Karpas-422 (cell line): ENCODE measurements around the gene OR10P1. TPM values are rescaled to one million over a fixed set of nuclear protein-coding genes. Genes with fewer than 3 reads are reported as not detected.

ENCODE experiments used
- DNase-seq: peaks from one replicate; pipeline ENCODE4 v3.0.0-alpha.2; 2015
- H2AFZ ChIP-seq: fragments of 200-600 bp; sonication (generic); 2 replicates; pipeline ENCODE4 v1.6.1; 2014; ENCODE audit warnings: antibody characterized with exemption, low read length, mixed read lengths
- H3K27ac ChIP-seq: fragments of 200-600 bp; sonication (generic); 2 replicates; pipeline ENCODE4 v1.5.1; 2014; ENCODE audit warnings: mild to moderate bottlenecking, low read length, moderate library complexity
- H3K27me3 ChIP-seq: fragments of 200-600 bp; sonication (generic); 2 replicates; pipeline ENCODE4 v1.6.1; 2014; ENCODE audit warnings: low read length, mixed read lengths
- H3K36me3 ChIP-seq: fragments of 200-600 bp; sonication (generic); 2 replicates; pipeline ENCODE4 v1.6.1; 2014; ENCODE audit warnings: low read length, mixed read lengths; ENCODE audit not compliant: insufficient read depth
- H3K4me1 ChIP-seq: fragments of 200-600 bp; sonication (generic); 2 replicates; pipeline ENCODE4 v1.6.1; 2014; ENCODE audit warnings: mild to moderate bottlenecking, low read length, mixed read lengths
- H3K4me2 ChIP-seq: fragments of 200-600 bp; sonication (generic); 2 replicates; pipeline ENCODE4 v1.6.1; 2014; ENCODE audit warnings: low read length, low read depth, mild to moderate bottlenecking; ENCODE audit not compliant: poor library complexity, severe bottlenecking
- H3K4me3 ChIP-seq: fragments of 200-600 bp; sonication (generic); 2 replicates; pipeline ENCODE4 v1.5.1; 2014; ENCODE audit warnings: mild to moderate bottlenecking, antibody characterized with exemption, low read length, mixed read lengths
- H3K79me2 ChIP-seq: fragments of 200-600 bp; sonication (generic); 2 replicates; pipeline ENCODE4 v1.6.1; 2014; ENCODE audit warnings: mild to moderate bottlenecking, low read length, mixed read lengths
- H3K9ac ChIP-seq: fragments of 200-600 bp; sonication (generic); 2 replicates; pipeline ENCODE4 v1.6.0; 2014; ENCODE audit warnings: low read length
- H3K9me2 ChIP-seq: fragments of 200-600 bp; sonication (generic), shearing (Covaris generic); replicated peaks from 2 replicates; pipeline ENCODE4 v1.6.0; 2014; ENCODE audit warnings: mild to moderate bottlenecking, low read length, moderate library complexity; ENCODE audit not compliant: insufficient read depth
- H3K9me3 ChIP-seq: fragments of 300-700, 200-600 bp; sonication (generic); 2 replicates; pipeline ENCODE4 v1.6.1; 2014; ENCODE audit warnings: low read length, mixed read lengths
- H4K20me1 ChIP-seq: fragments of 200-600 bp; sonication (generic); 2 replicates; pipeline ENCODE4 v1.6.1; 2014; ENCODE audit warnings: mild to moderate bottlenecking, antibody characterized with exemption, low read length, low read depth; ENCODE audit not compliant: insufficient read depth
- total RNA-seq: library from RNA; depleted of rRNA; stranded (reverse); fragments of >200 nt; shearing (Covaris generic); gene quantifications from 2 replicates; pipeline ENCODE4 v1.2.3, GENCODE V29; 2014; ENCODE audit warnings: low replicate concordance

The OR10P1 gene
- total RNA-seq, 1 experiment from 2014 or later = not detected

DNA sequence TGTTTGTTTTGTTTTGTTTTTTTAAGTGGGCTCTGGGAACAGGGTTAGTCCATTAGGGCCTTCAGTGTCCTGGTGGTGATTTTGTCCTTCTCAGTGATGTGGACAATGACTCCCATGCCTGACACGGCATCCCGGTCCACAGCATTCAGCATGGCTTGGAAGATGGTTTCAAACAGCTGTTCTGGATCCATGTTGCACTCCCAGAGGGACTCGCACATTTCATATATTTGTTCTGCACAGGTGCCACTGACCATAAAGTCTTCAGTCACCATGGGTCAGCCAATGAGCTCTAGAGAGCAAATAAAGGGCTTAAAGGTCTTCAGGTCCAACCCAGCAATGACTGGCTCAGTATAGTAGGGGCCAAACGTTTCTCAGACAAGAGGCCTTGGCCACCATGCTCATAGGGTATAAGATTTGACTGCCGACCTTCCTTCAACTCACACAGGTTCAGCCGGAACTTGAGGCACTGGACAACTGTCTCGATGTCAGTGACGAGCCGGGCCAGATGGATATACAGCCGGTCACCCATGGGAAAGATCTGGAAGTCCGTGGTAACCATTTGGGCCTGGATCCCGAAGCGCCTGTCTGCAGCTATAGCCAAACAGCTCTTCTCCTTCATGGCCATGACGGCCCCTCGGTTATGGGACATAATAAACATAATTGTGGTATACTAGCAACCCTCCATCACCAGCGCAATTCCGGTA, 18.0 kb downstream of the OR10P1 start:
- Histone ChIP-seq H2AFZ (no peak overlapping the region), H3K79me2 (no peaks in the 10 kb centered on the region), H3K9me3 (no peaks in the 10 kb centered on the region), H3K4me3 (no peak overlapping the region), H3K27ac (no peak overlapping the region), H3K9me2 (no peaks in the 10 kb centered on the region), H3K9ac (no peak overlapping the region), H3K4me2 (no peak overlapping the region), H3K36me3 (no peaks in the 10 kb centered on the region), H3K27me3 (no peaks in the 10 kb centered on the region), H4K20me1 (no peaks in the 10 kb centered on the region), H3K4me1 (no peaks in the 10 kb centered on the region)
- DNase-seq = no peak

DNA sequence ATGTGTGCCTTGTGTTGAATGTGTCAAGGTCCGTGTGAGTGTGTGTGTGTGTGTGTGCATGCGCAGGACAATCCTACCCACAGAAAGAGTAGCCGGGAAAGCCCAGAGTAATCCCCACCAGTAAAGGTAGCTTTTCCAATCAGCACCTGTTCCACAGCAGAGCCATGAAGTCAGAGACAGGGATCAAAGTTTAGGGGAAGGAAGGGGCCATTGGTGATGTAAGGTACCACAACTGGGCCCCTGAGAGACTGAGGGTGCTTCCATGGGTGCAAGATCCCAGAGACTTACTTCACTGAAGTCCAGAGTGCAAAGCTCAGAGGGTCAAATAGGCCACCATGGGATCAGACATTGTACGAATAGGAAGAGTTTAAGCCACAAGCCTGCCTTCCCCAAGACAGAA, 20.5 kb downstream of the OR10P1 start:
- H3K4me3 ChIP-seq = no peak overlapping the region
- no peaks in the 10 kb centered on the region for H3K9me2 ChIP-seq
- H3K4me1 ChIP-seq = no peaks in the 10 kb centered on the region
- no peak overlapping the region for H2AFZ ChIP-seq
- no peak overlapping the region for H3K4me2 ChIP-seq
- no peaks in the 10 kb centered on the region for H3K36me3 ChIP-seq
- no peaks in the 10 kb centered on the region for H3K27me3 ChIP-seq
- no peaks in the 10 kb centered on the region for H3K9me3 ChIP-seq
- no peak for DNase-seq
- no peak overlapping the region for H3K27ac ChIP-seq
- H4K20me1 ChIP-seq = no peaks in the 10 kb centered on the region
- no peaks in the 10 kb centered on the region for H3K79me2 ChIP-seq
- H3K9ac ChIP-seq = no peak overlapping the region

DNA sequence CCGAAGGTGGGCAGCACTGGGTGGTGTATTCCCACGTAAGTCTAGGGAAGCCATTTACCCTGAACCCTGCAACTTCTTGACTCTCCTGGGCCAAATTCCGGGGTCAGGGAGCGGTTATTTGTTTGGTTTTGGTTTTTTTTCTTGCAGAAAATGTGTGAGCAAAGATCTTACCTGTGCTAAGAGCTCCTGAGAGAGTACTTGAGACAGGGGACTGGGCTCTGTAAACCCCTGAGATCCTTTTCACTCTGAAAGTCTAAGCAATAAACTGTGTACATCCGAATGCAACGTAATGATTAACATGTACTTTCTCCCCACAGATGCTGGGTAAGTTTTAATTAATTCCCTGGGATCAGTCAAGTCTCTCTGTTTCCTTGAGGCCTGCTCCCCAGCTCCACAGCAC, 21.5 kb downstream of the OR10P1 start:
- Histone ChIP-seq H3K9ac (no peak overlapping the region), H3K9me2 (no peaks in the 10 kb centered on the region), H3K27me3 (no peaks in the 10 kb centered on the region), H2AFZ (no peak overlapping the region), H3K4me2 (no peak overlapping the region), H4K20me1 (no peaks in the 10 kb centered on the region), H3K79me2 (no peaks in the 10 kb centered on the region), H3K9me3 (no peaks in the 10 kb centered on the region), H3K4me3 (no peak overlapping the region), H3K27ac (no peak overlapping the region), H3K4me1 (no peaks in the 10 kb centered on the region), H3K36me3 (no peaks in the 10 kb centered on the region)
- no peak for DNase-seq

DNA sequence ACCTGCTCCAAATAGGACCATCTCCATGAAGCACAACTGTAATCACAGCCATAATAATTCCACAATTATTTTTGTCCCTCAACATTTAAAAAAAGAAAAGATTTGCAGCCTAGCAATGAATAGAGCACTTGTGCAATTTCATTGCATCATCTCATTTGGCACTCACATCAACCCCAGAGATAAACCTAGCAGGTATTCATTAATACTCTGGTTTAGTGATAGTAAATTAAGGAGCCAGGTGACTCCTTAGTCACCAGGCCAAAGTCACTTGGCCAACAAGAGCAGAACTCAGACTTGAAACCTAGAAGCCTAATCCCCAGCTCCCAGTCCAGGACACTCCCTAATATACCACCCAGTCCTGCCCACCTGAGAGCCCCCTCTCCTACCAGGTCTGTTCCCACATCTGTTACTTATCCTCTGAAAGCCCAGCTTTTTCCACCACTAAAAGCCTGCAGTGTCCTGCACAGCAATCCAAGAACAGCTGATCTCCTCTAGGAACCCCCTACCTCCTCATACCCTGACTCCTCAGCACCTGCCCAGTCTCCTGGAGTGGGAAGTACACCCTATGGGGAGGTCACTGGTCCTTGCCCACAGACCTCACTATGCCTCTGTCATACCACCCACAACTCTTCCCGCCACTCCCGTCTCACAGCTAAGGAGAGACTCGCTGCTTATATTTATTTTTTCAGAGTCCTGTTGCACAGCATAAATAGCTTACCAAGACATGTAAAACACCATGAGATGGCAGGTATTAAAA, 22.1 kb downstream of the OR10P1 start:
- no peak for DNase-seq
- Histone ChIP-seq H3K27me3 (no peaks in the 10 kb centered on the region), H3K9ac (no peak overlapping the region), H3K4me2 (no peak overlapping the region), H3K36me3 (no peaks in the 10 kb centered on the region), H3K9me3 (no peaks in the 10 kb centered on the region), H3K4me3 (no peak overlapping the region), H3K79me2 (no peaks in the 10 kb centered on the region), H2AFZ (no peak overlapping the region), H3K4me1 (no peaks in the 10 kb centered on the region), H3K9me2 (no peaks in the 10 kb centered on the region), H3K27ac (no peak overlapping the region), H4K20me1 (no peaks in the 10 kb centered on the region)

DNA sequence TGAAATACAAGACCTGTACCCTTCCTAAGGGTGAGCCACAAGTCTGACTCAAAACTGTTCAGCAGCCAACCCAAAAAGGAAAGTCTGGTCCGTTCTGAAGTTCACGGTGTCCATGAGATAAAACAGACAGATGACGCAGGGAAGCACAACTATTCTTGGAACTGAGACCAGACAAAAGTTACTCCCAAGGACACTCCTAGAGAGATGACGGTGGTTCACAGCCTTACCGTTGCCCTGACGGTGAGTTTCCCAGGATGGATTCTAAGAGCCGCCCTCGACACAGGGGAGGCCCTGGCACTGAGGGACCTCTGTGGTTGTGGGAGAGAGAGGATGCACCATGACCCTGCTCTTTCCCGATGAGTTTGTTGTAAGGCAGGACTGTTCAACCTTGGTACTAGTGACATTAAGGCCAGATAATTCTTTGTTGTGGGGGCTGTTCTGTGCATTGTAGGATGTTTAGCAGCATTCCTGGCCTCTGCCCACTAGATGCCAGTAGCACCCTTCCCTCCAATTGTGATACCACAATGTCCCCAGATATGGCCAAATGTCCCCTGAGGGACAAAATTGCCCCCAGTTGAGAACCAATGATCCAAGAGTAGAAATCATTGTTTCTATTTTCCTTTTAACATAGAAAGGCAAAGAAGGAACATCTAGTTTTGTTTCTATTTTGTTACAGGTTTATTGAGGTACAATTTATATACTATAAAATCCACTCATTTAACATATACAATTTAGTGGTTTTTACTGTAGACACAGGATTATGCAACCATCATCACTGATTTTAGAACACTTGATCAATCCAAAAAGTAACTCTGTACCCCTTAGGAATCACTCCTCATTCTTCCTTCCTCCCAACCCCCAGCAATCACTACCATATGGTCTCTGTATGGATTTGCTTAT, 23.0 kb downstream of the OR10P1 start:
- no peaks in the 10 kb centered on the region for H3K9me2 ChIP-seq
- H3K4me1 ChIP-seq = no peaks in the 10 kb centered on the region
- no peaks in the 10 kb centered on the region for H3K27me3 ChIP-seq
- H3K9me3 ChIP-seq = no peaks in the 10 kb centered on the region
- H2AFZ ChIP-seq = no peak overlapping the region
- no peak overlapping the region for H3K27ac ChIP-seq
- H3K4me2 ChIP-seq = no peak overlapping the region
- H3K79me2 ChIP-seq = no peaks in the 10 kb centered on the region
- H3K4me3 ChIP-seq = no peak overlapping the region
- no peaks in the 10 kb centered on the region for H4K20me1 ChIP-seq
- no peak overlapping the region for H3K9ac ChIP-seq
- H3K36me3 ChIP-seq = no peaks in the 10 kb centered on the region
- DNase-seq = peak; percentile 72

DNA sequence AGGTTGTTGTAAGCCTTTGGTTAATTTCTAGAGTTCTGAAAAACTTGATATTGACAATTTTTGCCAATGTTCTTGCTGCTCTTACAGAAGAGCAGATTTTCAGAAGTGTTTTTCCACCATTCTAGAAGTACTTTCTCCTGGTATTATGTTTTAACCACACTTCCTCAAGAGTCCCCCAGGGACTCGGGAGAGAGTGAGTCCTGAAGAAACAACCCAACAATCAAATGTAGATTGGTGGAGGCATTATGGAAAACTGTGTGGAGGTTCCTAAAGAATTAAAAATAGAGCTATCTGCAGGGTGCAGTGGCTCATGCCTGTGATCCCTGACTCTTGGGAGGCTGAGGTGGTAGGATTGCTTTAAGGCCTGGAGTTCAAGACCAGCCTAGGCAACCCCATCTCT, 26.7 kb downstream of the OR10P1 start:
- H3K4me2 ChIP-seq = no peak overlapping the region
- no peak overlapping the region for H2AFZ ChIP-seq
- no peak overlapping the region for H3K4me3 ChIP-seq
- H3K27ac ChIP-seq = no peak overlapping the region
- H3K4me1 ChIP-seq = no peaks in the 10 kb centered on the region
- no peak for DNase-seq
- H3K9me2 ChIP-seq = no peaks in the 10 kb centered on the region
- H3K9ac ChIP-seq = no peak overlapping the region
- no peaks in the 10 kb centered on the region for H3K27me3 ChIP-seq
- no peaks in the 10 kb centered on the region for H4K20me1 ChIP-seq
- no peaks in the 10 kb centered on the region for H3K79me2 ChIP-seq
- H3K9me3 ChIP-seq = no peaks in the 10 kb centered on the region
- no peaks in the 10 kb centered on the region for H3K36me3 ChIP-seq

DNA sequence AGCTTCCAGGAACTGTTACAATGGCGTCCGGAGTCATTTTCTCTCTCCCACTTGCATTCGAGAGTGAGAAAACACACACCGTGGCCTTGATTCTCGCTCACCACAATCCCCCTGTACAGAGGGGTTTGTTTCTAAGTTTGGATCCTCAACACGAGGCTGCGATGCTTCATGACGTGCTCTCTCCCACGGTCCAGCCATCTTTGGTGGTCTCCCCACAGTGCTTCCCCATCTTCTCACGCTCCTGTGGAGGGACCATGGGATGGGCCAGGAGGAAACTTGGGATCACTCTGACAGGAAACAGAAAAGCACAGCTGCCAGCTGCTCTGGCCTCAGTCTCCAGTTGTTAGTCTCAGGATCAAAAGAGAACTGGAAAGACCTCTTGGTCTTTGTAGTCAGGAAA, 28.1 kb downstream of the OR10P1 start:
- Histone ChIP-seq H3K36me3 (no peaks in the 10 kb centered on the region), H3K9me3 (no peaks in the 10 kb centered on the region), H3K9ac (no peak overlapping the region), H3K27ac (no peak overlapping the region), H3K79me2 (no peaks in the 10 kb centered on the region), H2AFZ (no peak overlapping the region), H3K4me2 (no peak overlapping the region), H3K9me2 (no peaks in the 10 kb centered on the region), H3K27me3 (no peaks in the 10 kb centered on the region), H3K4me1 (no peaks in the 10 kb centered on the region), H4K20me1 (no peaks in the 10 kb centered on the region), H3K4me3 (no peak overlapping the region)
- no peak for DNase-seq

DNA sequence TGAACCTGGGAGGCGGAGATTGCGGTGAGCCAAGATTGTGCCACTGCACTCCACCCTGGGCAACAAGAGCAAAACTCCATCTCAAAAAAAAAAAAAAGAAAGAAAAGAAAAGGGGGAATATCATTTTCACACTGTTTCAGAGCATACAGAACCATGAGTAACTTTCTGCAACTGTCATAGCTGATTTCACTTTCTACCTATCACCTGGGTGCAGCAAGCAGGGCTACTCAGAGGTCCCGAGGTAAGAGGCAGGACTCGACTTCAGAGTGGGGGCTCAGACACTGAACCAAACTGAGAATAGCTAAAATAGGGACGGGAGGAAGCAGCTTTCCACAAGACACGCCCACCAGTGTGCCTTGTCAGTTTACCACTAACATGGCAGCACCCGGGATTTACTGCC, 29.8 kb downstream of the OR10P1 start:
- H3K9me3 ChIP-seq = no peaks in the 10 kb centered on the region
- H2AFZ ChIP-seq = no peak overlapping the region
- H3K27ac ChIP-seq = no peak overlapping the region
- DNase-seq = no peak
- no peaks in the 10 kb centered on the region for H3K79me2 ChIP-seq
- H3K4me1 ChIP-seq = no peaks in the 10 kb centered on the region
- H3K9ac ChIP-seq = no peak overlapping the region
- H4K20me1 ChIP-seq = no peaks in the 10 kb centered on the region
- H3K4me2 ChIP-seq = no peak overlapping the region
- H3K9me2 ChIP-seq = no peaks in the 10 kb centered on the region
- H3K27me3 ChIP-seq = no peaks in the 10 kb centered on the region
- H3K4me3 ChIP-seq = no peak overlapping the region
- H3K36me3 ChIP-seq = no peaks in the 10 kb centered on the region
